HCT116 (cell line): Measurements from ENCODE around the gene FOXK1. TPM values are rescaled to one million over a fixed set of nuclear protein-coding genes. Genes with fewer than 3 reads are reported as not detected.

Source experiments
- ATAC-seq: fragments of 200-7000 bp; cut with Tn5 transposase; 2 replicates; pipeline ENCODE4 v1.9.1; 2020; ENCODE audit warnings: mild to moderate bottlenecking, moderate library complexity
- BruUV-seq: library from RNA; stranded (reverse); fragments of 400-500 nt; replicated peaks from 2 replicates; lab custom pipeline; 2021; lab: Mats Ljungman, UMichigan
- CTCF ChIA-PET: fragments of 300-600 bp; sonication (Branson Sonifier 250); formaldehyde crosslinking; loops from one replicate; lab custom pipeline; 2021; ENCODE audit warnings: antibody characterized with exemption; lab: Charles Lee
- POLR2A ChIA-PET: fragments of 300-600, 350-600 bp; sonication (Branson Sonifier 250); formaldehyde crosslinking; loops from one replicate; lab custom pipeline; 2021; ENCODE audit warnings: antibody characterized with exemption; lab: Charles Lee
- RAD21 ChIA-PET, 2 experiments: fragments of 300-600 bp; sonication (Branson Sonifier 250); formaldehyde crosslinking; loops; one replicate each; lab custom pipeline; 2023; ENCODE audit warnings: low total read pairs in 2 of 2; ENCODE audit not compliant: uncharacterized antibody in 2 of 2, unreplicated experiment in 2 of 2, low non-redundant PET in 1 of 2; lab: Charles Lee
- DNase-seq: peaks from one replicate; pipeline ENCODE4 v3.0.0-alpha.2; 2010; ENCODE audit warnings: low read depth, low spot score
- H2AFZ ChIP-seq: fragments of 200-600 bp; shearing (Covaris generic), sonication (generic); 2 replicates; pipeline ENCODE4 v1.6.1; 2017; ENCODE audit warnings: low read depth, mixed run types, mixed read lengths, antibody characterized with exemption, low read length; ENCODE audit not compliant: poor library complexity, severe bottlenecking
- H3K27ac ChIP-seq: 2 replicates; pipeline ENCODE4 v1.5.1; 2012; ENCODE audit warnings: low read depth, low read length
- H3K27me3 ChIP-seq: fragments of 200-600 bp; sonication (generic); 2 replicates; pipeline ENCODE4 v1.6.1; 2016; ENCODE audit warnings: mixed run types, low read length, mixed read lengths; ENCODE audit not compliant: insufficient read depth
- H3K36me3 ChIP-seq, 2 experiments: fragments of 200-500 bp in 1 of 2; fragments of 200-600 bp in 1 of 2; sonication (Bioruptor generic) in 1 of 2; sonication (generic) in 1 of 2; 2 replicates each; pipeline versions ENCODE4 v1.5.1 to v1.6.1; 2014 to 2016; ENCODE audit warnings: low read length in 2 of 2, inconsistent platforms in 1 of 2, mixed read lengths in 1 of 2, mixed run types in 1 of 2; ENCODE audit not compliant: insufficient read depth in 2 of 2, control insufficient read depth in 1 of 2
- H3K4me1 ChIP-seq, 2 experiments: fragments of 200-600 bp in 1 of 2; sonication (generic) in 1 of 2; 2 replicates each; pipeline versions ENCODE4 v1.5.1 to v1.6.1; 2012 to 2017; ENCODE audit warnings: low read length in 2 of 2, inconsistent platforms in 1 of 2, mild to moderate bottlenecking in 1 of 2, mixed read lengths in 1 of 2, mixed run types in 1 of 2, moderate library complexity in 1 of 2; ENCODE audit not compliant: insufficient read depth in 2 of 2, control insufficient read depth in 1 of 2
- H3K4me2 ChIP-seq: fragments of 200-600 bp; sonication (generic); 2 replicates; pipeline ENCODE4 v1.6.1; 2017; ENCODE audit warnings: mixed run types, low read length, mixed read lengths
- H3K4me3 ChIP-seq, 2 experiments: fragments of 200-600 bp in 1 of 2; sonication (generic) in 1 of 2; replicated peaks in 1 of 2; 2 replicates each; pipeline ENCODE4 v1.5.1; 2011 to 2016; ENCODE audit warnings: low read length in 2 of 2, control low read depth in 1 of 2, low read depth in 1 of 2, mild to moderate bottlenecking in 1 of 2, mixed read lengths in 1 of 2, mixed run types in 1 of 2
- H3K79me2 ChIP-seq: fragments of 200-600 bp; sonication (generic); 2 replicates; pipeline ENCODE4 v1.6.1; 2017; ENCODE audit warnings: mild to moderate bottlenecking, mixed run types, low read length, moderate library complexity, mixed read lengths; ENCODE audit not compliant: insufficient read depth
- H3K9ac ChIP-seq: fragments of 200-600 bp; sonication (generic); 2 replicates; pipeline ENCODE4 v1.6.1; 2016; ENCODE audit warnings: low read length, mixed read lengths
- H3K9me2 ChIP-seq: fragments of 200-600 bp; sonication (generic), shearing (Covaris generic); 2 replicates; pipeline ENCODE4 v1.6.1; 2017; ENCODE audit warnings: mixed run types, mild to moderate bottlenecking, moderate library complexity; ENCODE audit not compliant: insufficient read depth
- H3K9me3 ChIP-seq, 2 experiments: fragments of 200-500 bp in 1 of 2; fragments of 200-600 bp in 1 of 2; sonication (Bioruptor generic) in 1 of 2; sonication (generic) in 1 of 2; 2 replicates each; pipeline ENCODE4 v1.6.1; 2014 to 2017; ENCODE audit warnings: low read length in 2 of 2, mixed read lengths in 2 of 2, inconsistent platforms in 1 of 2, low read depth in 1 of 2, mild to moderate bottlenecking in 1 of 2, mixed run types in 1 of 2, moderate library complexity in 1 of 2; ENCODE audit not compliant: control insufficient read depth in 1 of 2, insufficient read depth in 1 of 2
- H4K20me1 ChIP-seq: fragments of 200-600 bp; sonication (generic), shearing (Covaris generic); 2 replicates; pipeline ENCODE4 v1.6.1; 2017; ENCODE audit warnings: mixed run types, mild to moderate bottlenecking, moderate library complexity; ENCODE audit not compliant: insufficient read depth
- ATF3 ChIP-seq: IDR thresholded peaks from 2 replicates; pipeline ENCODE4 v1.6.1; 2012
- EZH2phosphoT487 ChIP-seq: fragments of 200-600 bp; IDR thresholded peaks from 2 replicates; pipeline ENCODE4 v1.6.1; 2018; ENCODE audit warnings: antibody characterized with exemption, borderline replicate concordance
- JUND ChIP-seq: IDR thresholded peaks from 2 replicates; pipeline ENCODE4 v1.6.1; 2012
- RAD21 ChIP-seq: IDR thresholded peaks from 2 replicates; pipeline ENCODE4 v1.6.1; 2012; ENCODE audit warnings: low read depth, mild to moderate bottlenecking
- REST ChIP-seq: IDR thresholded peaks from 2 replicates; pipeline ENCODE4 v1.6.1; 2012; ENCODE audit warnings: low read depth
- SP1 ChIP-seq: IDR thresholded peaks from 2 replicates; pipeline ENCODE4 v1.6.1; 2012; ENCODE audit warnings: low read depth
- SRF ChIP-seq: IDR thresholded peaks from 2 replicates; pipeline ENCODE4 v1.6.1; 2012; ENCODE audit warnings: low read depth
- YY1 ChIP-seq: IDR thresholded peaks from 2 replicates; pipeline ENCODE4 v1.6.1; 2011; ENCODE audit warnings: low read length, low read depth, moderate library complexity, mild to moderate bottlenecking; ENCODE audit not compliant: insufficient replicate concordance; ENCODE audit errors: extremely low read depth
- ZBTB33 ChIP-seq: IDR thresholded peaks from 2 replicates; pipeline ENCODE4 v1.6.1; 2011; ENCODE audit warnings: mild to moderate bottlenecking, low read length, moderate library complexity; ENCODE audit not compliant: insufficient replicate concordance; ENCODE audit errors: extremely low read depth
- ZFX ChIP-seq: fragments of 450-650 bp; IDR thresholded peaks from 2 replicates; pipeline ENCODE4 v1.6.1; 2017
- ZNF274 ChIP-seq: fragments of 200-500 bp; sonication (Bioruptor generic); IDR thresholded peaks from 2 replicates; pipeline ENCODE4 v1.6.1; 2014; ENCODE audit warnings: mild to moderate bottlenecking, low read depth, low read length, inconsistent platforms
- intact Hi-C: fragments of 100-400 bp; cut with micrococcal nuclease; formaldehyde crosslinking; loops from 2 replicates; pipeline ENCODE4 v1.10.0; 2022
- total RNA-seq: library from RNA; stranded (reverse); gene quantifications from one replicate; pipeline ENCODE4 v1.2.1, GENCODE V29; 2021; ENCODE audit not compliant: unreplicated experiment
- TF ChIP-seq, protein P1 (sequence below): IDR thresholded peaks from 2 replicates; pipeline ENCODE4 v1.6.1; 2012

FOXK1 gene
- total RNA-seq, 1 experiment from 2014 or later = 60.5 TPM

DNA sequence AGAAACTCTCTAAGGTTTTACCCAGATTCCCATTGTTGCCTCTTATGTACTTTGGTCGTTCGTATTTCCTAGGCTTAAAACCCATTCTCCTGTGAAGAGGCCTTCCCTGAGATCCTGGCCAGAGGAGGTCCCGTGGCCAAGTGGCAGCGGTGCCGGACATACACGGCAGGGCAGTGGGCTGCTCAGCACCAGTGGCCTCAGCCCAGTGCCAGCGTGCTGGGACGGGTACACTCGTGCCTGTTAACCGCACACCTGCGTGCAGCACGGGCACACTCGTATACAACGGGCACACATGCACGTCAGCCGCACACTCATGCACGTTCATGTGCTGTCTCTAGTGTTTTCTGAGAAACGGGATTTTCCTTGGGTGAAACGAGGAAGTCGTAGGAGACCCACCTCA is 40.2 kb downstream of the FOXK1 start:
- ChIA-PET CTCF (no interaction called here), POLR2A (no interaction called here), RAD21 (no interaction called here)
- Histone ChIP-seq H3K4me3 (no peak overlapping the region), H3K79me2 (peaks cover 94% of the 10 kb centered on the region), H3K27ac (no peak overlapping the region), H4K20me1 (no peaks in the 10 kb centered on the region), H2AFZ (no peak overlapping the region), H3K9ac (no peak overlapping the region), H3K4me1 (no peaks in the 10 kb centered on the region), H3K4me2 (no peak overlapping the region), H3K27me3 (no peaks in the 10 kb centered on the region), H3K9me3 (no peaks in the 10 kb centered on the region), H3K36me3 (0 out of 4 replicates have a peak, but pooled peaks cover 0 to 2% of the 10 kb centered on the region in 2 experiments), H3K9me2 (no peaks in the 10 kb centered on the region)
- intact Hi-C loops = no loop called here
- TF ChIP-seq ZFX = no peak
- TF ChIP-seq, protein P1, sequence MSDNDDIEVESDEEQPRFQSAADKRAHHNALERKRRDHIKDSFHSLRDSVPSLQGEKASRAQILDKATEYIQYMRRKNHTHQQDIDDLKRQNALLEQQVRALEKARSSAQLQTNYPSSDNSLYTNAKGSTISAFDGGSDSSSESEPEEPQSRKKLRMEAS = no peak
- TF ChIP-seq EZH2phosphoT487 = no peak
- no peak for TF ChIP-seq SRF
- TF ChIP-seq ZNF274 = no peak
- no peak for TF ChIP-seq REST
- no peak for TF ChIP-seq ZBTB33
- no peak for TF ChIP-seq ATF3
- TF ChIP-seq YY1 = no peak
- TF ChIP-seq JUND = no peak
- TF ChIP-seq RAD21 = no peak
- TF ChIP-seq SP1 = no peak
- BruUV-seq = no TSS peak
- DNase-seq (no peak), ATAC-seq (no peak)
